ENCODE data around the gene ACSM2B.
"Not testable (repeated sequence)": the region's sequence is repeated elsewhere in the genome, so short reads cannot be mapped to it uniquely, and the experiment has no call there.

- TF ChIP-seq, protein P1, sequence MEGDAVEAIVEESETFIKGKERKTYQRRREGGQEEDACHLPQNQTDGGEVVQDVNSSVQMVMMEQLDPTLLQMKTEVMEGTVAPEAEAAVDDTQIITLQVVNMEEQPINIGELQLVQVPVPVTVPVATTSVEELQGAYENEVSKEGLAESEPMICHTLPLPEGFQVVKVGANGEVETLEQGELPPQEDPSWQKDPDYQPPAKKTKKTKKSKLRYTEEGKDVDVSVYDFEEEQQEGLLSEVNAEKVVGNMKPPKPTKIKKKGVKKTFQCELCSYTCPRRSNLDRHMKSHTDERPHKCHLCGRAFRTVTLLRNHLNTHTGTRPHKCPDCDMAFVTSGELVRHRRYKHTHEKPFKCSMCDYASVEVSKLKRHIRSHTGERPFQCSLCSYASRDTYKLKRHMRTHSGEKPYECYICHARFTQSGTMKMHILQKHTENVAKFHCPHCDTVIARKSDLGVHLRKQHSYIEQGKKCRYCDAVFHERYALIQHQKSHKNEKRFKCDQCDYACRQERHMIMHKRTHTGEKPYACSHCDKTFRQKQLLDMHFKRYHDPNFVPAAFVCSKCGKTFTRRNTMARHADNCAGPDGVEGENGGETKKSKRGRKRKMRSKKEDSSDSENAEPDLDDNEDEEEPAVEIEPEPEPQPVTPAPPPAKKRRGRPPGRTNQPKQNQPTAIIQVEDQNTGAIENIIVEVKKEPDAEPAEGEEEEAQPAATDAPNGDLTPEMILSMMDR (IDR thresholded peaks at IDR 0.05), result not testable (repeated sequence)
- TF ChIP-seq POLR2A (IDR thresholded peaks at IDR 0.05), result not testable (repeated sequence)
These were observed 1.9 kb upstream of the ACSM2B start for GRCh38 chr16:20578091-20578490.

Measured in adrenal gland (tissue), 5 donors.